Glomerular endothelial cell (primary cell): ENCODE data around the gene TTC28. TPM values are rescaled to one million over a fixed set of nuclear protein-coding genes. Genes with fewer than 3 reads are reported as not detected.

Experiments
- DNase-seq: peaks from one replicate; pipeline ENCODE4 v3.0.0-alpha.2; 2011; ENCODE audit warnings: low read depth, low spot score; ENCODE audit errors: extremely low read depth
- total RNA-seq: library from RNA; depleted of rRNA; stranded (reverse); fragments of >200 nt; gene quantifications from 2 replicates; pipeline ENCODE4 v1.2.3, GENCODE V29; 2015

TTC28 gene
- total RNA-seq, 1 donor from 2014 or later = 66.5 TPM

- DNase-seq = no peak
Measured at GRCh38 chr22:28449041-28449440, 230.6 kb downstream of the TTC28 start.

GRCh38 chr22:28448625-28449024, 231.0 kb downstream of the TTC28 start:
- no peak for DNase-seq

GRCh38 chr22:28444659-28445058, 235.0 kb downstream of the TTC28 start:
- DNase-seq = no peak

GRCh38 chr22:28443526-28443876, 236.1 kb downstream of the TTC28 start:
- peak; percentile 58 for DNase-seq

- DNase-seq = no peak
Measured at GRCh38 chr22:28442711-28443525, 236.7 kb downstream of the TTC28 start.

GRCh38 chr22:28442264-28442710, 237.4 kb downstream of the TTC28 start:
- no peak for DNase-seq

GRCh38 chr22:28441720-28442263, 237.8 kb downstream of the TTC28 start:
- no peak for DNase-seq

- DNase-seq = no peak
Measured at GRCh38 chr22:28440592-28441390, 238.8 kb downstream of the TTC28 start.

GRCh38 chr22:28438183-28438768, 241.4 kb downstream of the TTC28 start:
- no peak for DNase-seq

GRCh38 chr22:28435982-28436381, 243.7 kb downstream of the TTC28 start:
- no peak for DNase-seq

- no peak for DNase-seq
Measured at GRCh38 chr22:28435140-28435768, 244.4 kb downstream of the TTC28 start.

GRCh38 chr22:28430466-28431025, 249.1 kb downstream of the TTC28 start:
- DNase-seq = no peak

- DNase-seq = no peak
Measured at GRCh38 chr22:28429711-28430110, 249.9 kb downstream of the TTC28 start.

- no peak for DNase-seq
Measured at GRCh38 chr22:28428271-28428670, 251.4 kb downstream of the TTC28 start.

- no peak for DNase-seq
Measured at GRCh38 chr22:28426346-28427132, 253.1 kb downstream of the TTC28 start.

- no peak for DNase-seq
Measured at GRCh38 chr22:28425211-28425610, 254.4 kb downstream of the TTC28 start.

GRCh38 chr22:28424427-28425080, 255.1 kb downstream of the TTC28 start:
- DNase-seq = no peak

- no peak for DNase-seq
Measured at GRCh38 chr22:28419919-28420318, 259.7 kb downstream of the TTC28 start.

GRCh38 chr22:28418008-28418407, 261.6 kb downstream of the TTC28 start:
- no peak for DNase-seq
